NT2/D1 (cell line): ENCODE results near the gene GLIS1.

ENCODE experiments used
- DNase-seq: peaks from one replicate; pipeline ENCODE4 v3.0.0-alpha.2; 2011; ENCODE audit warnings: low read depth, low spot score
- H3K27me3 ChIP-seq: 2 replicates; pipeline ENCODE4 v1.6.0; 2011; ENCODE audit warnings: mild to moderate bottlenecking; ENCODE audit not compliant: insufficient read length, insufficient read depth
- H3K36me3 ChIP-seq: 2 replicates; pipeline ENCODE4 v1.6.1; 2011; ENCODE audit warnings: mild to moderate bottlenecking, low read length, mixed read lengths; ENCODE audit not compliant: insufficient read depth, insufficient read length
- H3K4me1 ChIP-seq: 2 replicates; pipeline ENCODE4 v1.5.1; 2011; ENCODE audit not compliant: insufficient read depth, insufficient read length
- H3K4me3 ChIP-seq: 2 replicates; pipeline ENCODE4 v1.5.1; 2011; ENCODE audit warnings: low read depth; ENCODE audit not compliant: insufficient read length
- H3K9ac ChIP-seq: 2 replicates; pipeline ENCODE4 v1.6.0; 2011; ENCODE audit warnings: low read depth; ENCODE audit not compliant: insufficient read length
- H3K9me3 ChIP-seq: 2 replicates; pipeline ENCODE4 v1.5.1; 2011; ENCODE audit warnings: mild to moderate bottlenecking, low read length; ENCODE audit not compliant: insufficient read depth
- SUZ12 ChIP-seq: IDR thresholded peaks from 2 replicates; pipeline ENCODE4 v1.6.1; 2011; ENCODE audit not compliant: insufficient read length, insufficient read depth; ENCODE audit errors: extremely low read depth
- YY1 ChIP-seq: IDR thresholded peaks from 2 replicates; pipeline ENCODE4 v1.6.1; 2011; ENCODE audit not compliant: insufficient read length, insufficient read depth
- ZNF274 ChIP-seq: IDR thresholded peaks from 2 replicates; pipeline ENCODE4 v1.6.1; 2011; ENCODE audit warnings: mild to moderate bottlenecking, low read depth, low read length

GLIS1 gene

GRCh38 chr1:53754484-53755312 lies 15.7 kb upstream of the GLIS1 start:
- Histone ChIP-seq H3K27me3 (no peaks in the 10 kb centered on the region), H3K9me3 (peaks cover 4% of the 10 kb centered on the region; the same call in 1 of the 2 replicates), H3K9ac (no peak overlapping the region), H3K36me3 (no peaks in the 10 kb centered on the region), H3K4me3 (no peak overlapping the region), H3K4me1 (no peaks in the 10 kb centered on the region)
- TF ChIP-seq YY1 (no peak), ZNF274 (no peak), SUZ12 (no peak)
- peak; percentile 68 for DNase-seq

GRCh38 chr1:53752281-53752680 lies 13.3 kb upstream of the GLIS1 start:
- Histone ChIP-seq H3K9ac (no peak overlapping the region), H3K36me3 (no peaks in the 10 kb centered on the region), H3K27me3 (peaks cover 2% of the 10 kb centered on the region), H3K4me1 (no peaks in the 10 kb centered on the region), H3K9me3 (no peaks in the 10 kb centered on the region), H3K4me3 (no peak overlapping the region)
- no peak for TF ChIP-seq SUZ12
- no peak for TF ChIP-seq YY1
- TF ChIP-seq ZNF274 = no peak
- DNase-seq = no peak

- Histone ChIP-seq H3K4me1 (no peaks in the 10 kb centered on the region), H3K27me3 (peaks cover 2% of the 10 kb centered on the region)
- DNase-seq = no peak
These were observed 8.9 kb upstream of the GLIS1 start for GRCh38 chr1:53747841-53748240.

GRCh38 chr1:53740621-53741105 lies 1.7 kb upstream of the GLIS1 start:
- TF ChIP-seq ZNF274 = no peak
- no peak for TF ChIP-seq YY1
- TF ChIP-seq SUZ12 = no peak
- Histone ChIP-seq H3K4me3 (no peak overlapping the region), H3K9ac (no peak overlapping the region), H3K4me1 (peaks cover 9% of the 10 kb centered on the region), H3K9me3 (peaks cover 17% of the 10 kb centered on the region), H3K27me3 (peaks cover 49% of the 10 kb centered on the region), H3K36me3 (no peaks in the 10 kb centered on the region)
- no peak for DNase-seq

More at GRCh38 chr1:53747841-53748240, 8.9 kb upstream of the GLIS1 start:
- no peaks in the 10 kb centered on the region for H3K36me3 ChIP-seq
- H3K9me3 ChIP-seq = peaks cover 7% of the 10 kb centered on the region
- H3K9ac ChIP-seq = no peak overlapping the region
- no peak overlapping the region for H3K4me3 ChIP-seq
- TF ChIP-seq YY1 = no peak
- no peak for TF ChIP-seq ZNF274
- no peak for TF ChIP-seq SUZ12

GRCh38 chr1:53738205-53739108 lies 507 bp downstream of the GLIS1 start:
- DNase-seq = no peak
- Histone ChIP-seq H3K4me3 (peak overlapping the region; percentile 73), H3K27me3 (peaks cover 49% of the 10 kb centered on the region), H3K4me1 (peaks cover 16% of the 10 kb centered on the region), H3K9ac (peak overlapping the region; percentile 76), H3K9me3 (peaks cover 16% of the 10 kb centered on the region), H3K36me3 (no peaks in the 10 kb centered on the region)
- TF ChIP-seq SUZ12 (no peak), YY1 (no peak)

- peak overlapping the region; percentile 73 for H3K4me3 ChIP-seq
- peaks cover 16% of the 10 kb centered on the region for H3K4me1 ChIP-seq
- no peaks in the 10 kb centered on the region for H3K36me3 ChIP-seq
- H3K9ac ChIP-seq = peak overlapping the region; percentile 76
- peaks cover 8% of the 10 kb centered on the region for H3K9me3 ChIP-seq
- TF ChIP-seq YY1 (no peak), ZNF274 (no peak), SUZ12 (no peak)
- H3K27me3 ChIP-seq = peaks cover 48% of the 10 kb centered on the region
- no peak for DNase-seq
These were observed 1.2 kb downstream of the GLIS1 start for GRCh38 chr1:53737648-53738204.

GRCh38 chr1:53736290-53736689 lies 2.7 kb downstream of the GLIS1 start:
- Histone ChIP-seq H3K27me3 (peaks cover 46% of the 10 kb centered on the region), H3K36me3 (no peaks in the 10 kb centered on the region), H3K4me1 (peaks cover 22% of the 10 kb centered on the region), H3K9me3 (no peaks in the 10 kb centered on the region), H3K4me3 (no peak overlapping the region), H3K9ac (no peak overlapping the region)
- DNase-seq = no peak
- TF ChIP-seq YY1 (no peak), ZNF274 (no peak), SUZ12 (no peak)
